Activated CD4-positive, alpha-beta T cell treated with anti-CD3 and anti-CD28 coated beads, Interleukin-10, Interleukin-2, amounts not matched to agents 100 ng/mL and 50 ng/mL, durations not matched to agents 16 hours and 8 hours (primary cell): ENCODE results near the gene SIDT2.
"Not testable (repeated sequence)": the region's sequence is repeated elsewhere in the genome, so short reads cannot be mapped to it uniquely, and the experiment has no call there.

Source experiments
- DNase-seq: peaks from one replicate; pipeline ENCODE4 v3.0.0-alpha.2; 2020

Gene SIDT2

DNA sequence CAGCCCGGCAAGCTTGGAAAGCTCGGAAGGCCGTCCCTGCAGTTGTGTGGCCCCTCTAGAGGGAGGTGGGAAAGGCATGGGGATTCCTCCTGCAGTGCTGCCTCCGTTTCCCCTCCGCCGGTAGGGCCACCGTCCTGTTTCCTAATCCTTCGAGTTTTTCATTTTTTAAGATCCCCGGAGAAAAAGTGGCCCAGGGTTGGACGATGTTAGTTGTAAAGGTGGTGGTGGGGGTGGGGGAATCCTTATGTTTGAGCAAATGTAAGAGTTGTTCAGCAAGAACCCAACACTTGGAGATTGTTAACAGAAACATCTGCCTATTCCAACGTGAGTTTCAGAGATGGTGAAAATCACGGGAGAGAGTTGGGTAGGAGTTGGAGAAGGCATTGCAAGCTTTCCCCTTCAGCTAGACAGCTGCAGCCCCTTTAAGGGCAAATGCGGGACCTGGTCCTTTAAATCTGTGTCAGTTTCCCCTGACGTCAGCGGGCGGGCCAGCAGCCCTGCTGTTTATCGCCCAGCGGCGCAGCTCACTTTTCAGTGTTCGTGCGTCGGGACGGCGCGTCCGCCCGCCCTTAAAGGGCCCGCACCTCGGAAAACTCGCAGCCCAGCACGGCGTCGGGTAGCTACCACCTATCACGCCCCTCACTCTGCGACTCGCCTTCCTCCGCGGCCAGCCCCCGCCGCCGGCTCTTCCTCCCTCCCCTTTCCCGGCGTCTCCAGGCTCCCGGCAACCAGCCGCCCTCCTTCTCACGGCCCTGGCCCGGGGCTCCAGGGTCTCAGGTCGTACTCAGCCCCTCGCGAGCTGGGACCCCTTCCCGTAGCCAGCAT lies at the start of gene SIDT2:
Gene SIDT2, plus strand, starts transcription at position 534 of the 825 bp plus-strand sequence. CDS start 521 bp downstream, outside the sequence.
- DNase-seq = peak; percentile 94

DNA sequence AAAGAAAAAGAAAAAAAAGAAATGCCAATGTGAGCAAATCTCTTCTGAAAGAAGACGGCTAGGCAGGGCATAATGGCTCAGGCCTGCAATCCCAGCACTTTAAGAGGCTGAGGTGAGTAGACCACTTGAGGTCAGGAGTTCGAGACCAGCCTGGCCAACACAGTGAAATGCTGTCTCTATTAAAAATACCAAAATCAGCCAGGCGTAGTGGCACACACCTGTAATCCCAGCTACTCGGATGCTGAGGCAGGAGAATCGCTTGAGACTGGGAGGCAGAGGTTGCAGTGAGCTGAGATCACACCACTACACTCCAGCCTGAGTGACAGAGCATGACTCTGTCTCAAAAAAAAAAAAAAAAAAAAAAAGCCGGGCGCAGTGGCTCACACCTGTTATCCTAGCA lies 48.1 kb upstream of the SIDT2 start:
- not testable (repeated sequence) for DNase-seq

DNA sequence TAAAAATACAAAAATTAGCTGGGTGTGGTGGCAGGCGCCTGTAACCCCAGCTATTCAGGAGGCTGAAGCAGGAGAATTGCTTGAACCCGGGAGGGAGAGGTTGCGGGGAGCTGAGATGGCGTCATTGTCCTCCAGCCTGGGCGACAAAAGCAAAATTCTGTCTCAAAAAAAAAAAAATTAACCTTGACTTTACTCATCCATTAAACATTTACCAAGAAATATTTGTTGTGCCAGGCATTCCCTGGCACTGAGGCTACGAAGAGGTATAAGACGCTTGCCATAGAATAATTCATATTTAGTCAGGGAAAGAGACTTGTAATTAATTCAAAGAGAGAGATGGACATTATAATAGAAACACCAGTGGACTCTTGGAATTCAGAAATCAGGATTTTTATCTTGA lies 47.7 kb upstream of the SIDT2 start:
- DNase-seq = no peak

DNA sequence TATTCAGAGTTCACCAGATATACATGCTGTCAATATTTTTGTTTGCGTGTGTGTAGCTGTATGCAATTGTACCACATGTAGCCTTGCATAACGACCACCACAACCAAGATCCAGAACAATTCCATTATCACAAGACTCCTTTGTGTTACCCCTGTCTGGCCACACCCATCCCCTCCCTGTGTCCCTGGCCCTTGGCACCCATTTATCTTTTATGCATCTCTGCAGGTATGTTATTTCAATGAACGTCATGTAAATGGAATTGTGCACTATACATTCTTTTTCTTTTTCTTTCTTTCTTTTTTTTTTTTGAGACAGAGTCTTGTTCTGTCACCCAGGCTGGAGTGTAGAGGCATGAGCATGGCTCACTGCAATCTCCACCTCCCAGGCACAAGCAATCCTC lies 44.1 kb upstream of the SIDT2 start:
- DNase-seq = no peak

DNA sequence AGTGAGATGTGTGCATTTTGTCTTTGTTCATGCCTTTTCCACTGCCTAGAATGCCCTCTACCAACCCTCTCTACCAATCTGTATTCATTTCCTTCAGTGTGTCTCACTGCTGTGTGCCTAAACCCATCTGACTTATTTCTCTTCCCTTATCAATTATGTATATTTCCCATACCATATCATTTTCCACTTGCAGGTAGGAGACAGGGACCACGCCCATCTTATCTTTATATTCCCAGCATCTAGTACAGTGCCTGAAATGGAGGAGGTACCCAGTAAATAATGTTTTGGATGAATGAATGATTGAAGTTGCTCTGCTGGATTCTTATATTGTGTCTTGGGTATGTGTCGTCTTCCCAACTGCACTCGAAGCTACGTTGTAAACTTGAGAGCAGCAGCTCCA lies 43.6 kb upstream of the SIDT2 start:
- DNase-seq = not testable (repeated sequence)

DNA sequence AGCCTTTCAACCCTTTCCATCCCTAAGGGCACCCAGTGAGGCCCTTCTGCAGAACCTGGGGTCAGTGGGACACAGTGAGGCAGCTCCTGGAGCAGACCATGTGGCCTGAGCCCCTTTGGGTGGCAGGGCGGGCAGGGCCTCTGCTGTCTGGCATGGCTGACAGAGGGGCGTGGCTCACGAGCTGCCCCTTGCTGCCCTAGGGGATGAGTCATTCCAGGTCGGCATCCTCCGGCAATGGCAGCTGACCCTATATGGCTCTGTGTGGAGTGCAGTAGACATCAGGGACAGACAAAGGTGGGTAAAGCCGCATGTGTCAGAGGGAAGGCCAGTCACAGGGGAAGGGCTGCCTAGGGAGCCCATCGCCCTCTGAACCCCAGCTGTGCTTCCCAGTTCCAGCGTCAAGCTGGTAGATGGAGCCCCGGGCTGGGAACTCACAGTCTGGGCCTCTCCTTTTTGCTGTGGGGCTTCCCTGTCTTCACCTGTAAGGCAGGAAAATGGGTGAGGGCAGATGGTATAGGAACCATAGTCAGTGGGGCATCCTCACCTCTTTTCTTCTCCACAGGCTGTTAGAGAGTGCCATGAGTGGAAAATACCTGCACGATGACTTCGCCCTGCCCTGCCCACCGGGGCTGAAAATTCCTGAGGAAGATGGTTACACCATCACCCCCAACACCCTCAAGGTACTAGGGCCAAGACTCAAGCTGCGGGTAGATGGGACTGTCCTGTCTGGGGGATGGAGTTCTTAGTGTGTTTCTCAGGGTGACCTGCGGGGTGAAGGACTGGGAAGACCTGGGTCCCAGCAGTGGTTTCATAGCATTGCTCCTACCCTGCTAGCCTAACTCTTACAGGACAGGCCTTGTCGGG lies 41.1 kb upstream of the SIDT2 start:
- DNase-seq = not testable (repeated sequence)

DNA sequence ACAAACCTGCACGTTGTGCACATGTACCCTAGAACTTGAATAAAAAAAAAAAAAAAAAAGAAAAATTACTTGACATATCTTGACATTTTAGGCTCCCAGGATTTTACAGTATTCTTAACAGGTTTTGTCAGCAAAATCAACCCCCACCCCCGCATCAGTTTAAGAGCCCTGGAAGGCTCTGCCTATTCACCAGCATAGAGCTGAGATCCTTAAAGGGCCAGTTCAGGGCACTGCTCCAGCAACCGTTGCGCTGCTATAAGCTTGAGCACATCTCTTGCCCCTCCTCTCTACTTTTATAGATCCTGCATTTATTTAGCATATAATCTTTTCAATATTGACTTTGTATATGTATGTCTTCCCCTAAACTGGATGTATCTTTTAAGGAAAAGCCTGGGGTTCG lies 35.2 kb upstream of the SIDT2 start:
- peak; percentile 34 for DNase-seq

DNA sequence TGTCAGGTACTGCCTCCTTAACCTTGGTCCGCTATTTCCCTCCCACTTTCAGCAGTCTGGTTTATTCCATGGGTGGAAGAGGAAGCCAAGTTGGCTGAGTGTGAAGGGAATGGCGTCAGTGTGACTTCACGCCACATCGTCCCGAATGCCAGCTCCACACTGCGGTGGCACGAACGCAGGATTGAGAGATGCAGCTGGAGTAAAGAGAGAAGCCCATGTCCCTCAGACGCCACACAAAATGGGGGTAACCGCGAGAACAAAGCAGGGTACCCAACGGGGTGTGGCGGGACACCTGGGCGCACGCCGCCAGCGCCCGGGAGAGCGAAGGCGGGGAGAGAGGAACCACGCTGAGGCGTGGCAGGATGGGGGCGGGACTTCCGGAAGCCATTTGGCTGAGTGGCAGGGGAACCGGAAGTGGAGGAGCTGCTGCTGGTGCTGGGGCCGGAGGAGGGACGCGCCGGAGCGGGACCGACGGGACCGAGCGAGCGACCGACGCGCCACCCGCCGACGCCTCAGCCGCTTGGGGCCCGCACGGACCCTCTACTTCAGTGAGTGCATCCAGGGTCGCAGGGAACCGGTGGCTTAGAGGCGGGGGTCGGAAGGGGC lies 34.6 kb upstream of the SIDT2 start, which contains the start of gene PAFAH1B2:
Gene PAFAH1B2, plus strand, starts transcription at position 417 of the 606 bp plus-strand sequence. CDS start 8,161 bp downstream, outside the sequence.
- peak; percentile 98 for DNase-seq

DNA sequence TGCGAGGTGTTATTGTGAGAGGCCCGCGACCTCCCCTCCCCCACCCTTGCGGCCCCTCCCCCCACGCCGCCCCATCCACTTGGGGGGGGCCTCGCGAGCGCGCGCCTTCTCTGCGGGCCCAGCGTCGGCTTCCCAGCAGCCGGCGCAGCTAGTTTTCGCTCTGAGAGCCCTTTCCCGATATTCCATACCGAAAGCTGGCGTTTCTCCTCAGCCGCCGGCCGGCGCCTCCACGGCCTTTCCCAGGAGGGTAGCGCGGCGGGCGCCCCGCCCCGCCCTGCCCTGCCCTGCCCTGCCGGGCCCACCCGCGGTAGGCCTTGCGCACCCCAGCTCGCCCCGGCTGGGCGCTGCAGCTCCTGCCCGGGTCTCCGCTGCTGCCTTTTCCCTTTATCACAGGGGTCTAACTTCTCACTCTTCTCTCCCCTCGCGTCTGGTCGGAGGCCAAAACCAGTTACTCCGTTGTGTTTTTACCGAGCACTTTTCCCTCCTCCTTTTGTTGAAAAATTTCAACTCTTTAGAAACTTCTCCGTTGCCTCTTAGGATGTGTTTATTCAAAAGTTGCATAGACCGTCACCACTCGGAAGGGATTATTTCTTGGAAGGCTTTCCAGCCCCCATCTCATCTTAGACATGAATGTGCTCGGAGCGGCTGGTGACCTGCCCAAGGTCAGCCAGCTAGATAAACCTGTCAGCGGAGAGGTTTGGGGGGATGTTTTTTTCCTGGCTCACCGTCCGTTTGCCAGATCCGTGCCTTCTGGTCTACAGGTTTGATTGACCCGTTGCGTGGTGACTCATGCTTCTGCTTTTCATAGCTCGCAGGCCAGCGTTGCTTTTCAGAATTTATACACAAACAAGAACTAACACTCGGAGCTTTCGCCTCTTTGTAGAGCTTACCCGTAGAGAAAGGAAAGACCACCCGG lies 33.8 kb upstream of the SIDT2 start:
- peak; percentile 58 for DNase-seq

DNA sequence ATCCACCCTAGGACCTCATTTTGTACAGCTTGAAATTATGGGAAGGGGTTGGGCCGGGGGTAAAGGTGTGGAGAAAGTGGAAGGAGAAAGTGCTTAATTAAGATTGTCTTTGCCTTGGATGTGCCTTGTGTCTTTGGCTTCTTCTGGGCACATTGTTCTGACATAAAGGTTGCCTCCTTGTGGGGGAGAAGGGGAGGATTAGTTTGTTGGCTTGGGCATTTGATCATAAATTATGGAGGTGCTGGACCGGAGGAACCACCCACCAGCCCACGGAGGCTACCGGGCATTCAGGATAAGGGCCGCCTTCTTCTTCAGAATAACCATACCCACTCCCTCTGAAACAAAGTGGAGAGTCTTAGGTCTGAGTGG lies 33.2 kb upstream of the SIDT2 start:
- DNase-seq = peak; percentile 34

DNA sequence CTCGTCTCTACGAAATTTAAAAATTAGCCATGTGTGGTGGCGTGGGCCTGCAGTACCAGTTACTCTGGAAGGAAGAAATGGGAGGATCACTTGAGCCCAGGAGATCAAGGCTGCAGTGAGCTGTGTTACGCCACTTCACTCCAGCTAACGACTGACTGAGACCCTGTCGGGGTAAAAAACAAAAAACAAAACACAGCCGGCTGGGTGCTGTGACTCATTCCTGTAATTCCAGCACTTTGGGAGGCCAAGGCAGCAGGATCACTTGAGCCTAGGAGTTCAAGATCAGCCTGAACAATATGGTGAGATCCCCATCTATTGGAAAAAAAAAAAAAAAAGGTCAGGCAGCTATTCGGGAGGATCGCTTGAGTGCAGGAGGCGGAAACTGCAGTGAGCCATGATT lies 32.0 kb upstream of the SIDT2 start:
- no peak for DNase-seq

DNA sequence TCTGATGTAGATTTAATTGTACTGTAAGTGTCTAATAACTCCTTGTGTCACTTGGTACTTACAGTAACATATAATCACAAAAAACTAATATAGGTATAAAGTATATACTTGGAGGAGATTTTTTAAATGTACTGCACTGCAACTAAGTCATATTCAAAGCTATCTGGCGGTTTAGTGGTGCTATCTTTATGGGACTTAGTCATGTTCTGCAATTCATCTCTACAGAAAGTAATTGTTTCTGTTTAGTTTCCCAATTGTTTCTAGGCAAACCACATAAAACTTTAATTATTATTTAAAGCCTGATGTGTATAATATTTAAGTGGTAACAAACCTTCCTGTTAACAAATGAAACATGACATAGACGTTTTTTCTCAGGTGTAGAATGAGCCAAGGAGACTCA lies 26.5 kb upstream of the SIDT2 start:
- DNase-seq = no peak

DNA sequence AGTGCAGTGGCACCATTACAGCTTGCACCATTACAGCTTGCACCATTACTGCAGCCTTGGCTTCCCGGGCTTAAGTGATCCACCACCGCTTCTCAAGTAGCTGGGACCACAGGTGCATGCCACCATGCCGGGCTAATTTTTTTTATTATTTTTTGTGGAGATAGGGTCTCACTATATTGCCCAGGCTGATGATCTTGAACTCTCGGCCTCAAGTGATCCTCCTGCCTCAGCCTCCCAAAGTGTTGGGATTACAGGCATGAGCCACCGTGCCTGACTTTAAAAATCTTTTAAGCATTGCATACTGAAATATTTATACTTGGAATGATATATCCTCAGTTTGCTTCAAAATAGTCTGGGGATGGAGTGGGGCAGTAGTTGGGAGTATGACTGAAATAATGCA lies 24.1 kb upstream of the SIDT2 start:
- no peak for DNase-seq

DNA sequence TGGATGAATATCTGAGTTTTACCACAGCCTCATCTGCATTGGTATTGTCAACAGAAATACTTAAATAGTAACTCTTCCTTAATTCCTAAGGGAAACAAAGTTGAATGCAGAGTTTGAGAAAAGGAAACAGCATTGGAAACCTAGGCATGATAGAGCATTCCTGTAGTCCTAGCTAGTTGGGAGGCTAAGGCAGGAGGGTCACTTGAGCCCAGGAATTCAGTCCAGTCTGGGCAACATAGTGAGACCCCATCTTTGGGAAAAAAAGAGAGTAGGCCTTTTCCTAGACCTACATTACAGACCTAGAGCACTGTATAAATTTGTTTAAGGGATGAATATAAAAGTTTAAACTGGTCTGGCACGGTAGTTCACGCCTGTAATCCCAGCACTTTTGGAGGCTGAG lies 21.0 kb upstream of the SIDT2 start:
- DNase-seq = no peak

DNA sequence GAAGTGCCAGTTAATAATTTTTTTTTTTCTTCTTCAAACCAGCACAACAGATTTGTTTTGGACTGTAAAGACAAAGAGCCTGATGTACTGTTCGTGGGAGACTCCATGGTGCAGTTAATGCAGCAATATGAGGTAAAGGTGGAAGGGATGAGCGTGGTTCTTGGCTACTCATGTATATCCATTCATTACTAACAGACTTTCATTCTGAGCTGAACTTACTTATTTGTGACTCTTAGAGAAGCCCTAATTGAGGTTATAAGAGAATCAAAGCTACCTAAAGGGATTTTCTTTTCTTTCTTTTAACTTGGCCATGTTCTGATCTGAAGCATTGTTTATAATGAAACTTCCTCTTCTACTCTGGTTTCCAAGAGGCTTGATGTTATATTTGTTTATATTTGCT lies 18.7 kb upstream of the SIDT2 start:
- DNase-seq = no peak

DNA sequence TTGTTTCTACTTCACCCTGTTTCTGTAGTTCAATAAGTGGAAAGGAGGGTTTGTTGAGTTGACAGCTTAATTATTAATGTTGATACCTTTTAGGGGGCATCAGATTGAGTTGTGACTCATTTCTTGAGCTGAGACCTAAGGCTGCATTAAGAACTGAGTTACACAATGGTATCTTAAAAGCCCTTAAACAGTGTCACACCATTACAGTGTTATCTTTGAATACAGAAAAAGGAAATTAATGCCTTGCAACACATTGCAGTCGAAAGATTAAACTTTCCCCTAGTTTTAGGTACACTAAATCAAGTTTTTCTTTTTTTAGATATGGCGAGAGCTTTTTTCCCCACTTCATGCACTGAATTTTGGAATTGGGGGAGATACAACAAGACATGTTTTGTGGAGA lies 17.7 kb upstream of the SIDT2 start:
- no peak for DNase-seq

DNA sequence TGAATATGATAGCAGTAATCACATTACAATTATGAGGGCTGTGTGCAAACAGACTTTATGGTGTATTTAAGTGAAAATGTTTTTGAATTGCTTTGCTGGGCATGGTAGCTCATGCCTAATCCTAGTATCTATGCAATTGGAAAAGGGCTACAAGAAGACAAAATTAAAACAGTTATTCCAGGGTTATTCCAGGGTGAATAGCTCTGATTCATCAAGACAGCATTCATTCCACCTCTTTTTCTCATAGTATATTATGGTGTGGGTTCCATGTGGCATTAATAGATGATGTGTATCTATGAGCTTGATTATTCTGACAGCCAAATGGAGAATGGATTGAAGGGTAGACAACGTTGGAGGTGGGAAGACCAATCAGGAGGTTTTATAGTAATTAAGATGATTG lies 12.1 kb upstream of the SIDT2 start:
- DNase-seq = no peak

DNA sequence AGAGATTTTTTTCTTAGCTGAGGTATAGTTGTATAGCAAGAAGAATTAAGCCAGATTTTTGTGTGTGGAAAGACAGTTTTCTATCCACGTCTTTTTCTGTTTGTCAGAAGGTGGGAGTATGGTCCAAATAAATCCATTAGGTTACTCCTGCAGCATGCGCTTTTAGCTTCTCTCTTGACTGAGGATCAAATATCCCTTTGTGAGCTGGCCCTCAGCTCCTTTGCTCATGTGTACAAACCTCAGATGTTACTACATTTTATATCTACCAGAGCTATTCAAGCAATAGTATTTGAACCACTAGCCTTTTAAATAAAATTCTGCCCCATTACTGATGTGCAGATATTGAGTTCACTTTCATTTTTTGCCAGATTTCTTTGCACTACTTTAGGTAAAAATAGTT lies 8.8 kb upstream of the SIDT2 start:
- DNase-seq = no peak

DNA sequence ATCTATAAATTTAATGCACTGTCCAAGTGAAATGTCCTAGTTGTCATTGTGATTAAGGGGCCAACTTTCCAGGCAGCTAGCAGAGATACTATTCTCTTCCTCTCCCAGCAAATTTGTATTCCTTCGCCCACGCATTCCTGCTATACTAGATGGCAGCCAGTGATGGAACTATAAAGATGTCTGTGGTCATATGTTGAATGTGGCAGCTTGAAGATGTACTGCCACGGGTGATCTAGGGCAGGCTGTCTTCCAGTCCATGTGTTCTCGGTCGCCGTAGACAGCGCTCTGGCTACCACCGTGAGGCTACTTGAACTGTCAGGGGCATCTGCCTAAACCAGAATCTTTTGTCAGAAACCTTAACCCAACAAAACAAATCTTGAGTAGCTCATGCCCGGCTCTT lies 8.3 kb upstream of the SIDT2 start:
- DNase-seq = no peak

DNA sequence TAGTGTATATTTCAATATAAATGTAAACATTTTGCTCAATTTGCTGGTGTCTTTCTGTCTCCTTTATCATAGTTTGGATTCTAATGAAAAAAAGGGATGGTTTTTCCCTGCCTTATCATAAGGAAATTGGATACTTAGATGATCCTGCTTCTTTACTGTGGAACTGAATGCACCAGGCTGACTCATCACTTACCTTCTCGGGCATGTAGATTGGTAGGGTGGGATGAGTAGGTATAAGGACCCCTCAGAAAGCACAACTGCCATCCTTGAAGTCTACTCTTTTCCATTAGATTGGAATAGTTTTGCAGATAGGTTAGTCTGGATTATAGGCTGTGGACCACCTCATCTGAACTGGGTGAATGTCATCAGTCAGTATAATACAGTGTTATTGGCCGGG lies 7.5 kb upstream of the SIDT2 start:
- DNase-seq = no peak

DNA sequence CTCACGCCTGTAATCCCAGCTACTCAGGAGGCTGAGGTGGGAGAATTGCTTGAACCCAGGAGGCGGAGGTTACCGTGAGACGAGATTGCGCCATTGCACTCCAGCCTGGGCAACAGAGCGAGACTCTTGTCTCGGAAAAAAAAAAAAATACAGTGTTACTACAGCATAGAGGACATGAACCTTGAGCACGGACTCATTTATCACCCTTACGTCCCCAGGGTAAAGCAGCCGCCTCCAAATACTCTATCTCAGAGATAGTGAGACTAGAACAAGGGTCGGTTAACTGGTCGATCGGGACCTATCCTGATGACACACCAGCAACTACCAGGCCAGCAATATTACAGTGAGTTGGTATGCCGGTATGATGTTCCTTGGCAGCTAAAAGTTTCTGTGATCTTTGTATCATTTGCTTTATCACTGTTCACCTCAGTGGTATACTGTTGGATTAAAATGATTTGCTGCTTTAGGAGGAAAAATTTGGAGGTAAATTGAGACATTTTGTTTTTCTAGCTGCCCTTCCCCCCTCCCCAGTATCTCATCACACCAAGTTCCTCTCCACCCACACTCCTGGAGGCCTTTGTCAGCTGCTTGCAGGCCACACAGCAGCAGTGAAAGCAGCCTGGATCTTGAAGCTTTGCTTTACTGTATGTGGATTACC lies 7.0 kb upstream of the SIDT2 start:
- no peak for DNase-seq
